Stimulated activated effector memory CD8-positive, alpha-beta T cell treated with anti-CD3 and anti-CD28 coated beads, Interleukin-12 subunit alpha, Interleukin-12 subunit beta, amount 100 ng/mL, for 72 hours (primary cell): Measurements from ENCODE around the gene APOC4.
"Not testable (repeated sequence)": the region's sequence is repeated elsewhere in the genome, so short reads cannot be mapped to it uniquely, and the experiment has no call there.

Experiments
- ATAC-seq: fragments of 150-1000 bp; cut with Tn5 transposase; 2 replicates; pipeline ENCODE4 v1.10.0; 2021
- DNase-seq, 2 donors: peaks; one replicate each; pipeline ENCODE4 v3.0.0; 2021 to 2022; ENCODE audit warnings: low spot score in 2 of 2
- H3K27ac Mint-ChIP-seq: one replicate; pipeline ENCODE4 v1.8.0; 2022; ENCODE audit warnings: mild to moderate bottlenecking, mixed read lengths
- H3K36me3 Mint-ChIP-seq: one replicate; pipeline ENCODE4 v1.8.0; 2022; ENCODE audit warnings: mild to moderate bottlenecking, mixed read lengths
- H3K4me1 Mint-ChIP-seq: one replicate; pipeline ENCODE4 v1.8.0; 2022; ENCODE audit warnings: mixed read lengths
- H3K4me3 Mint-ChIP-seq: one replicate; pipeline ENCODE4 v1.8.0; 2022; ENCODE audit warnings: mild to moderate bottlenecking, mixed read lengths
- H3K9me3 Mint-ChIP-seq: one replicate; pipeline ENCODE4 v1.8.0; 2022; ENCODE audit warnings: mixed read lengths

Gene APOC4

DNA sequence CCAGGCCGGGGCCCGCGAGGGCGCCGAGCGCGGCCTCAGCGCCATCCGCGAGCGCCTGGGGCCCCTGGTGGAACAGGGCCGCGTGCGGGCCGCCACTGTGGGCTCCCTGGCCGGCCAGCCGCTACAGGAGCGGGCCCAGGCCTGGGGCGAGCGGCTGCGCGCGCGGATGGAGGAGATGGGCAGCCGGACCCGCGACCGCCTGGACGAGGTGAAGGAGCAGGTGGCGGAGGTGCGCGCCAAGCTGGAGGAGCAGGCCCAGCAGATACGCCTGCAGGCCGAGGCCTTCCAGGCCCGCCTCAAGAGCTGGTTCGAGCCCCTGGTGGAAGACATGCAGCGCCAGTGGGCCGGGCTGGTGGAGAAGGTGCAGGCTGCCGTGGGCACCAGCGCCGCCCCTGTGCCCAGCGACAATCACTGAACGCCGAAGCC, 33.2 kb upstream of the APOC4 start:
- Mint-ChIP-seq H3K27ac (no peak overlapping the region), H3K4me3 (no peak overlapping the region), H3K9me3 (no peaks in the 10 kb centered on the region), H3K36me3 (peaks cover 12% of the 10 kb centered on the region), H3K4me1 (peaks cover 22% of the 10 kb centered on the region)
- DNase-seq (no peak), ATAC-seq (no peak)

DNA sequence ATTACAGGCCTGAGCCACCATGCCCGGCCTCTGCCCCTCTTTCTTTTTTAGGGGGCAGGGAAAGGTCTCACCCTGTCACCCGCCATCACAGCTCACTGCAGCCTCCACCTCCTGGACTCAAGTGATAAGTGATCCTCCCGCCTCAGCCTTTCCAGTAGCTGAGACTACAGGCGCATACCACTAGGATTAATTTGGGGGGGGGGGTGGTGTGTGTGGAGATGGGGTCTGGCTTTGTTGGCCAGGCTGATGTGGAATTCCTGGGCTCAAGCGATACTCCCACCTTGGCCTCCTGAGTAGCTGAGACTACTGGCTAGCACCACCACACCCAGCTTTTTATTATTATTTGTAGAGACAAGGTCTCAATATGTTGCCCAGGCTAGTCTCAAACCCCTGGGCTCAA, 32.3 kb upstream of the APOC4 start:
- no peak overlapping the region for H3K27ac Mint-ChIP-seq
- no peaks in the 10 kb centered on the region for H3K9me3 Mint-ChIP-seq
- DNase-seq (no peak), ATAC-seq (no peak)
- H3K4me3 Mint-ChIP-seq = no peak overlapping the region
- H3K36me3 Mint-ChIP-seq = peaks cover 6% of the 10 kb centered on the region
- peaks cover 30% of the 10 kb centered on the region for H3K4me1 Mint-ChIP-seq

DNA sequence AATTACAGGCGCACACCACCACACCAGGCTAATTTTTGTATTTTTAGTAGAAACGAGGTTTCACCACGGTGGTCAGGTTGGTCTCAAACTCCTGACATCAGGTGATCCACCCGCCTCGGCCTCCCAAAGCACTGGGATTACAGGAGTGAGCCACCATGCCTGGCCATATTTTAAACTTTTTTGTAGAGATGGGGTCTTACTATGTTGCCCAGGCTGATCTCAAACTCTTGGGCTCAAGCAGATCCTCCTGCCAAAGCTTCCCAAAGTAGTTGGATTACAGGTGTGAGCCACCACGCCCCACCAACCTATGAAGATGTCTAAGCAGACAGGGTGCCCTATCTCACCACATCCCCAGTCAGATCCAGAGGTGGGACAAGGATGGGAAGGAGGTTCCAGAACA, 30.1 kb upstream of the APOC4 start:
- not testable (repeated sequence) for H3K27ac Mint-ChIP-seq, DNase-seq, H3K36me3 Mint-ChIP-seq, H3K4me3 Mint-ChIP-seq, H3K9me3 Mint-ChIP-seq, ATAC-seq
- peaks cover 23% of the 10 kb centered on the region for H3K4me1 Mint-ChIP-seq

DNA sequence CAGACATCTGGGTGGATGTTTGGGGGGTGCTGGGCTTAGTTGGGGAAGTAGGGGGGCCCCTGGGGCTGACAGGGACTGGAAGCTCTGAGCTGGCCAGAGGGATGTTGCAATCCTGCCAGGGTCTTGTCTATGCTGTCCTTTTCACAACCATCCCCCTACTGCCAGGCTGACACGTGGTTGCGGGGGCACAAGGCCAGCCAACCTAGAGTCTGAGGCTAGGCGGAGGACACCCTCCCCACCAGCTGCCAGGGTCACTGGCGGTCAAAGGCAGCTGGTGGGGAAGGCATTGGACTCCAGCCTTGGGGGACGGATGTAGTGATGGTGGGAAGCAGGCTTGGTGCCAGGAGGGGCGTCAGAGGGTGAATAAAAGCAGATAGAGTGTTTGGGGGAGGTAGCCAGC, 29.2 kb upstream of the APOC4 start:
- ATAC-seq = no peak
- H3K36me3 Mint-ChIP-seq = peaks cover 6% of the 10 kb centered on the region
- H3K27ac Mint-ChIP-seq = no peak overlapping the region
- H3K4me3 Mint-ChIP-seq = peak overlapping the region; percentile 96
- H3K9me3 Mint-ChIP-seq = no peaks in the 10 kb centered on the region
- DNase-seq = no peak
- peaks cover 23% of the 10 kb centered on the region for H3K4me1 Mint-ChIP-seq

DNA sequence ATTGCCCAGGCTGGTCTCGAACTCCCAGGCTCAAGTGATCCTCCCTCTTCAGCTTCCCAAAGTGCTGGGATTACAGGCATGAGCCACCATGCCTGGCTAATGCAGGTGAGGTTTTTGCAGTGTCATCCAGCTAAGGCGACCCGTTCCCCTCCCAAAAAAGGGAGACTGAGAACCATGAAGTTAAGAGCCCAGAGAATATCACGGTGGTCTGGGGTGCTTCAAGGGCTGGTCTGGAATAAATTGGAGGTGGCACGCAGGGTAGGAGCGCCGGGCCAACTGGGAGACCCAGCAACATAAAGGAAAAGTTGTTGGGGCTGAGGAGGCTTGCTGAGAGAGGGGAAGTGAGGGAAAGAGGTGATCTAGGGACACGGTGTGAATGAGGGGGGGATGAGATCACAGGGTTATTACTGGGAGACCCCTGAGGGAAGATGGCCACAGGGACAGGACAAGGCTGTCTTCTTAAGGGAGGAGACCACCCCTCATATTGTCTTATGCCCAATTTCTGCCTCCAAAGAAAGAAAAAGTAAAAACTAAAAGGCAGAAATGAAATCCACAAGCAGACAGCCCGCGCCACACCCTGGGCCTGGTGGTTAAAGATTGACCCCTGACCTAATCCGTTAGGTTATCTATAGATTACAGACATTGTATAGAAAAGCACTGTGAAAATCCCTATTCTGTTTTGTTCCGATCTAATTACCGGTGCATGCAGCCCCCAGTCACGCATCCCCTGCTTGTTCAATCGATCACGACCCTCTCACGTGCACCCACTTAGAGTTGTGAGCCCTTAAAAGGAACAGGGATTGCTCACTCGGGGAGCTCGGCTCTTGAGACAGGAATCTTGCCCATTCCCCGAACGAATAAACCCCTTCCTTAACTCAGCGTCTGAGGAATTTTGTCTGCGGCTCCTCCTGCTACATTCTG, 28.3 kb upstream of the APOC4 start:
- not testable (repeated sequence) for H3K36me3 Mint-ChIP-seq, DNase-seq, H3K9me3 Mint-ChIP-seq, ATAC-seq
- peaks cover 23% of the 10 kb centered on the region for H3K4me1 Mint-ChIP-seq
- H3K27ac Mint-ChIP-seq = peak overlapping the region; percentile 95
- peak overlapping the region; percentile 96 for H3K4me3 Mint-ChIP-seq

DNA sequence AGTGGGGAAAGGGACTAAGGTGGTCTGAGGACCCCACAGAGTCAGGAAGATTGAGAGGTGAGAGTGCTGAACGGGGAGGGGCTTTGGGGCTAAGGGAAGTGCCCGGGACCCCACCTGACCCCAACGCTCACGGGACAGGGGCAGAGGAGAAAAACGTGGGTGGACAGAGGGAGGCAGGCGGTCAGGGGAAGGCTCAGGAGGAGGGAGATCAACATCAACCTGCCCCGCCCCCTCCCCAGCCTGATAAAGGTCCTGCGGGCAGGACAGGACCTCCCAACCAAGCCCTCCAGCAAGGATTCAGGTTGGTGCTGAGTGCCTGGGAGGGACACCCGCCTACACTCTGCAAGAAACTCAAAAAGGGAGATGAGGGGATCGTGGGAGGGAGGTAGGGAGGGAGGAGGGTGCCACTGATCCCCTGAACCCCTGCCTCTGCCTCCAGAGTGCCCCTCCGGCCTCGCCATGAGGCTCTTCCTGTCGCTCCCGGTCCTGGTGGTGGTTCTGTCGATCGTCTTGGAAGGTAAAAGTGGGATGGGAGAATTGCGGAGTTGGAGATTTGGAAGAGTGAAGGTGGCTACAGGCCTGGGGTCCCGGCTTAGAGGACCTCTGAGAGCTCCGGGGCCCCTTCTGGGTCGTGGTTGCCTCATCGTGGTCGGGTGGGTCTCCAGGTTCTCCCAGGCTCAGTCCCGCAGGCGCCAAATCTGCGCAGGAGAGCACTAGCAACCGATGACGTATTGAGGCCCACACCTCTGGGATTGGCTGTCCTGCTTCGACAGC, 27.4 kb upstream of the APOC4 start, which contains the start of gene APOC1:
Gene APOC1 (plus strand): TSS at position 176 of the 774 bp plus-strand sequence. CDS start 284 bp downstream, at position 460.
- DNase-seq (peak; percentile 71 to 87), ATAC-seq (peak; percentile 97)
- not testable (repeated sequence) for H3K9me3 Mint-ChIP-seq, H3K36me3 Mint-ChIP-seq
- Mint-ChIP-seq H3K27ac (peak within 1 kb of the TSS; percentile 95), H3K4me3 (peak within 1 kb of the TSS; percentile 96), H3K4me1 (peaks cover 23% of the 10 kb centered on the region)

DNA sequence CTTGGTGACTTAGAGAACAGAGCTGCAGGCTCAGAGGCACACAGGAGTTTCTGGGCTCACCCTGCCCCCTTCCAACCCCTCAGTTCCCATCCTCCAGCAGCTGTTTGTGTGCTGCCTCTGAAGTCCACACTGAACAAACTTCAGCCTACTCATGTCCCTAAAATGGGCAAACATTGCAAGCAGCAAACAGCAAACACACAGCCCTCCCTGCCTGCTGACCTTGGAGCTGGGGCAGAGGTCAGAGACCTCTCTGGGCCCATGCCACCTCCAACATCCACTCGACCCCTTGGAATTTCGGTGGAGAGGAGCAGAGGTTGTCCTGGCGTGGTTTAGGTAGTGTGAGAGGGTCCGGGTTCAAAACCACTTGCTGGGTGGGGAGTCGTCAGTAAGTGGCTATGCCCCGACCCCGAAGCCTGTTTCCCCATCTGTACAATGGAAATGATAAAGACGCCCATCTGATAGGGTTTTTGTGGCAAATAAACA, 17.8 kb upstream of the APOC4 start:
- Mint-ChIP-seq H3K27ac (no peak overlapping the region), H3K36me3 (peaks cover 5% of the 10 kb centered on the region), H3K9me3 (no peaks in the 10 kb centered on the region), H3K4me1 (peaks cover 14% of the 10 kb centered on the region), H3K4me3 (no peak overlapping the region)
- DNase-seq (no peak), ATAC-seq (no peak)

DNA sequence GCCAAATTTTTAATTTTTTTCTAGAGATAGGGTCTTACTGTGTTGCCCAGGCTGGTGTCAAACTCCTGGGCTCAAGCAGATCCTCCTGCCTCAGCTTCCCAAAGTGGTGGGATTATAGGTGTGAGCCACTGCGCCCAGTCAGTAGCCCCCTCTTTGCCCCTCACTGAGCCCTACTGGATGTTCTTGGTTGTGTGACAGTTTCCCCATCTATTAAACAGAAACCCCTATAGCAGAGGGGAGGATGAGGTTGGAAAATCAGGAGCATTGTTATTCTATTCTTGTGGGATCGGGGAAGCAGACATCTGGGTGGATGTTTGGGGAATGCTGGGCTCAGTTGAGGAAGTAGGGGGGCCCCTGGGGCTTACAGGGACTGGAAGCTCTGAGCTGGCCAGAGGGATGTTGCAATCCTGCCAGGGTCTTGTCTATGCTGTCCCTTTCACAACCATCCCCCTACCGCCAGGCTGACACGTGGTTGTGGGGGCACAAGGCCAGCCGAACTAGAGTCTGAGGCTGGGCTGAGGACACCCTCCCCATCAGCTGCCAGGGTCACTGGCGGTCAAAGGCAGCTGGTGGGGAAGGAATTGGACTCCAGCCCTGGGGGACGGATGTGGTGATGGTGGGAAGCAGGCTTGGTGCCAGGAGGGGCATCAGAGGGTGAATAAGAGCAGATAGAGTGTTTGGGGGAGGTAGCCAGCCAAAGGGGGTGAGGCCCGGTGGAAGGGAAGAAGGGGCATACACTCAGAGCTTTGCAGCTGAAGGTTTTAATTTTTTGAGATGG, 16.7 kb upstream of the APOC4 start:
- Mint-ChIP-seq H3K36me3 (peaks cover 5% of the 10 kb centered on the region), H3K4me3 (no peak overlapping the region), H3K4me1 (peaks cover 14% of the 10 kb centered on the region), H3K27ac (no peak overlapping the region), H3K9me3 (no peaks in the 10 kb centered on the region)
- DNase-seq (no peak), ATAC-seq (no peak)

DNA sequence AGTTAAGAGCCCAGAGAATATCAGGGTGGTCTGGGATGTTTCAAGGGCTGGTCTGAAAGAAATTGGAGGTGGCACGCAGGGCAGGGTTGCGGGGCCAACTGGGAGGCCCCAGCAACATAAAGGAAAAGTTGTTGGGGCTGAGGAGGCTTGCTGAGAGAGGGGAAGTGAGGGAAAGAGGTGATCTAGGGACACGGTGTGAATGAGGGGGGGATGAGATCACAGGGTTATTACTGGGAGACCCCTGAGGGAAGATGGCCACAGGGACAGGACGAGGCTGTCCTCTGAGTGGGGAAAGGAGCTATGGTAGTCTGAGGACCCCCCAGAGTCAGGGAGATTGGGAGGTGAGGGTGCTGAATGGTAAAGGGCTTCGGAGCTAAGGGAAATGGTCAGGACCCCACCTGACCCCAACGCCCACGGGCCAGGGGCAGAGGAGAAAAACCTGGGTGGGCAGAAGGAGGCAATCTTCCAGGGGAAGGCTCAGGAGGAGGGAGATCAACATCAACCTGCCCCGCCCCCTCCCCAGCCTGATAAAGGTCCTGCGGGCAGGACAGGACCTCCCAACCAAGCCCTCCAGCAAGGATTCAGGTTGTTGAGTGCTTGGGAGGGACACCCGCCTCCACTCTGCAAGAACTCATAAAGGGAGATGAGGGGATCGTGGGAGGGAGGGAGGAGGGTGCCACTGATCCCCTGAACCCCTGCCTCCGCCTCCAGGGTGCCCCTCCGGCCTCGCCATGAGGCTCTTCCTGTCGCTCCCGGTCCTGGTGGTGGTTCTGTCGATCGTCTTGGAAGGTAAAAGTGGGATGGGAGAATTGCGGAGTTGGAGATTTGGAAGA, 15.6 kb upstream of the APOC4 start:
- peak overlapping the region; percentile 74 for H3K27ac Mint-ChIP-seq
- not testable (repeated sequence) for DNase-seq, H3K36me3 Mint-ChIP-seq, H3K9me3 Mint-ChIP-seq, ATAC-seq
- H3K4me1 Mint-ChIP-seq = peaks cover 14% of the 10 kb centered on the region
- peak overlapping the region; percentile 72 for H3K4me3 Mint-ChIP-seq

DNA sequence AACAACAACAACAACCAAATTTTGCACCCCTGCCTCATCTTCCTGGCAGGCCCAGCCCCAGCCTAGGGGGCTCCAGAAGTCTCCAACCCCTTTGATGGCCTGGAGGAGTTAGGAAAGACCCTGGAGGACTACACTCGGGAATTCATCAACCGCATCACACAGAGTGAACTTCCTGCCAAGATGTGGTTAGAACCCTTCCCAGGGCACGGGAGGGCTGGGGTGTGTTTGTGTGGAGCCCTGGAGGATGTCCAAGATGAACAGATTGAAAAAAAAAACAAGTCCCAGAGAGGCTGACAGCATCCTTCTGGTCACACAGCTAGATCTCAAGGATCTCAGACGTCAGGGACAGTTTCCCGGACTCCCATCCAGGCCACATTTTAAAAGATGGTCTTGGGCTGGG, 14.3 kb upstream of the APOC4 start:
- DNase-seq (no peak), ATAC-seq (no peak)
- Mint-ChIP-seq H3K4me3 (no peak overlapping the region), H3K36me3 (peaks cover 5% of the 10 kb centered on the region), H3K9me3 (no peaks in the 10 kb centered on the region), H3K4me1 (peaks cover 14% of the 10 kb centered on the region), H3K27ac (no peak overlapping the region)

DNA sequence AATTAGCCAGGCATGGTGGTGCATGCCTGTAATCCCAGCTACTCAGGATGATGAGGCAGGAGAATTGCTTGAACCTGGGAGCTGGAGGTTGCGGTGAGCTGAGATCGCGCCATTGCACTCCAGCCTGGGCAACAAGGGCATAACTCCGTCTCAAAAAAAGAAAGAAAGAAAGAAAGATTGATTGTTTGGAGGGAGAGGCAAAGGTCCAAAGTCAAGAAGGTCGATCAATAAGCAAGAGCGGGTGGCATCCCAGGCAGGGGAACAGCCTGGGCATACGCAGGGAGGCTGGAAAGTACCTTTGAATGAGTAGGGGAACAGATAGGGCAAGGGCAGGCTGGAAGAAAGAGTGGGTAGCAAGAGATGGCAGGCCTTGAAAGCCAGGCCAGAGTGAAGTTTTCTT, 11.9 kb upstream of the APOC4 start:
- ATAC-seq = no peak
- H3K9me3 Mint-ChIP-seq = no peaks in the 10 kb centered on the region
- peaks cover 14% of the 10 kb centered on the region for H3K4me1 Mint-ChIP-seq
- no peak overlapping the region for H3K4me3 Mint-ChIP-seq
- no peak overlapping the region for H3K27ac Mint-ChIP-seq
- peaks cover 5% of the 10 kb centered on the region for H3K36me3 Mint-ChIP-seq
- no peak for DNase-seq

DNA sequence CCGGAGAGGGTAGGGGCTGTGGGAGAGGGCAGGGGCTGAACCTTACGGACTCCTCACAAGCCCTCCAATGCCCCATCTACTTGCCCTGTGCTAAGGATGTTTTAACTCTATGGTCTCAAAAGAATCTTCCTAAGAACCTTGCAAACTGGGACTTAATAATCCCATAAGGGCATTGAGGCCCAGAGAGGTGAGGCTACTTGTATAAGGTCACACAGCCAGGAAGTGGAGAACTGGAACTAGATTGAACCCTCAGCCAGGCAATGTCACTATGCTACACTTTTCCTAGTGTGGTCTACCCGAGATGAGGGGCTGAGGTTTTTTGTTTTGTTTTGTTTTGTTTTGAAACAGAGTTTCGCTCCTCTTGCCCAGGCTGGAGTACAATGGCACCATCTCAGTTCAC, 10.5 kb upstream of the APOC4 start:
- DNase-seq (no peak), ATAC-seq (no peak)
- Mint-ChIP-seq H3K4me1 (peaks cover 8% of the 10 kb centered on the region), H3K27ac (no peak overlapping the region), H3K36me3 (peaks cover 5% of the 10 kb centered on the region), H3K9me3 (no peaks in the 10 kb centered on the region), H3K4me3 (no peak overlapping the region)

DNA sequence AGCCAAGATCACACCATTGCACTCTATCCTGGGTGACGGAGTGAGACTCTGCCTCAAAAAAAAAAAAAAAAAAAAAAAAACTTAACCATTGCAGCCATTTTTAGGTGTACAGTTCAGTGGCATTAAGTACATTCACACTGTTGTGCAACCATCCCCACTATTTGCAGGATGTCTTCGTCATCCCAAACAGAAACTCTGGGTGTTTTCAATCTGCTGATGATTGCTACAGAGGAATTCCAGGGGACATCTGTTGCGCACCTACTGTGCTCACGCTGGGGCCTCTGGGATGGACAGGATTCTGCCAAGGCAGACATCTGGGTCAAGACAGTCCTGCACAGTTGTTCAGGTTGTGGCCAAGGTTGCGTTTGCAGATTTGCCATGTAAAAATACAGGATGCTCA, 2.4 kb upstream of the APOC4 start:
- ATAC-seq = no peak

DNA sequence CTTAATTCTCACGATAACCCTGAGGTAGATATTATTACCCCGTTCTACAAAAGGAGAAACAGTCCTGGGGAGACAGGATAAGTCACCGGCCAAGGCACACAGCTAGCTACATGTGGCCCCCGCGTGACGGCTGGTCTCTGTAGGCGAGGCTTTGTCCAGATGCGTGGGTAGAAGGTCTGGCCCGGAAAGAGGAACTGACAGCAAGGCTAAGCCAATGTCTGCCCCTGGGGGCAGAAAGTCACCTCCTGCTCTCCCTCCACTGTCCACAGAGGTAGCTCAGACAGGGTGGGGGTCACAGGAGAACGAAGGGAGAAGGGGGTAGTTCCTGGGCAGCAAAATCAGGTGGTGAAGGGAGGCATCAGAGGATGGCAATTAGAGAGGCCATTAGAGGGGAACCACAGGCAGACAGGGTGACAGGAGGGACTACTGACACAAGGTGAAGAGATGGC, 1.8 kb downstream of the APOC4 start:
- Mint-ChIP-seq H3K4me1 (no peaks in the 10 kb centered on the region), H3K27ac (no peak overlapping the region), H3K4me3 (no peak overlapping the region), H3K36me3 (peaks cover 7% of the 10 kb centered on the region), H3K9me3 (no peaks in the 10 kb centered on the region)
- no peak for DNase-seq
- peak; percentile 17 for ATAC-seq

More for the DNA sequence above, 2.4 kb upstream of the APOC4 start:
- no peaks in the 10 kb centered on the region for H3K36me3 Mint-ChIP-seq
- H3K4me3 Mint-ChIP-seq = no peak overlapping the region
- DNase-seq = no peak
- no peak overlapping the region for H3K27ac Mint-ChIP-seq
- H3K9me3 Mint-ChIP-seq = no peaks in the 10 kb centered on the region
- H3K4me1 Mint-ChIP-seq = no peaks in the 10 kb centered on the region
